Hematopoietic multipotent progenitor cell treated with erythropoietin and hydrocortisone succinate and interleukin-3 and kit ligand, for 15 days (in vitro differentiated cells): ENCODE data around the gene MDC1.

Experiments
- DNase-seq: peaks from one replicate; pipeline ENCODE4 v3.0.0-alpha.2; 2015; ENCODE audit warnings: low spot score

Gene MDC1

DNA sequence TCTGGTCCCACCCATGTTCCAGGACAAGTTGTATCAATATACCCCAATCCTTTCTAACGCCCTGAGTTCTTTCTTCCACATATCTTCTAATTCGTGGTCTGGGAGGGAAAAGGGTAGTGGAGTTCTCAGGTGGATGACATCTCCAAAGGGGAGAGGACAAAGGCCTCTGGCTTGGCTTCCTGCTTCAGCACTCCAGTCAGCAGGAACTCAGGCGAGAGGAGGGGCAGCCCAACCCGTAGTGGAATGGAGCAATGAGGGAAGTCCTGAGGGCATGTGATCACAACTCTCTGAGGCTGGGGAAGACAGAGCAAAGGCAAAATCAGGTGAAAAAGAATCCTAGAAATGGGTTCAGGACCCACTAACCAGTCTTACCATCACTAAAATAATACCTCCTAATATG lies 16.7 kb downstream of the MDC1 start:
- no peak for DNase-seq

DNA sequence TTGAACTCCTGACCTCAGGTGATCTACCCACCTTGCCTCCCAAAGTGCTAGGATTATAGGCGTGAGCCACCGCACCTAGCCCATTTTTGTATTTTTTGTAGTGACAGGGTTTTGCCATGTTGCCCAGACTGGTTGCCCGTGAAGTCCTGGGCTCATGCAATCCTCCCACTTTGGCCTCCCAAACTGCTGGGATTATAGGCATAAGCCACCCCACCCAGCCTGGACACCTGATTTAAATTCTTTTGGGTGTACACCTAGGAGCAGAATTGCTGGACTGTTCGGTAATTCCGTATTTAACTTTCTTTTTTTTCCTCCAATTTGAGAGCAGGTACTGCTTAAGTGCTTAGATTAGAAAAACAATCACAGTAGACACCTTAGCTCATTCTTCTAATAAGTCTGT lies 20.6 kb downstream of the MDC1 start:
- no peak for DNase-seq

DNA sequence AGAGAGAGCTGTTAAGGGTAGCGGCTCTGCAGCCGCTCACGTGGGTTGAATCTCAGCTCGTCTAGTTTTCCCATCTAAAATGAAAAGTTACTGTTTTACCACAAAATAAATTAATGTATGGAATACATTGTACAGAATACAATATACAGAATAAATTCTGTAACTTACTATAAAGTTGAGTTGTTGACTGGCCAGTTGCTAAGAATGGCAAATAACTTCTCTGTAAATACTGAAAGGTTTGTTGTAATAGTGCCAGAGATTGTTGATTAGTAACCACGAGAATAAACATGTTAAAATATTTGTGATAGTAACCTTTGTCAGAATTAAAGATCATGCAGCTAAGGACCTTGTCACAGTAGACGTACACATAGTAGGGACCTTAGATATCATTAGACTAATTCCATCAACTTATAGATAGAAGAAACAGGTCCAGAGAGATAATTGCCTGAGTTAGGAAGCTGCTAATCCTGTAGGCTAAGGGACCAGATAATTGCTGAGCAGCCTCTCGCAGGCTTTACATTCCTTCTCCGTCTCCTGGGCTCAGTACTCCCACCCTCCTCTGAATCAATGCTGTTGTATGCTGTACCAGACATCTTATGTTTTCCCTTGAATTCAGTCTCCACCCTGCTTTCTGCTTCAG lies 25.8 kb downstream of the MDC1 start:
- no peak for DNase-seq

DNA sequence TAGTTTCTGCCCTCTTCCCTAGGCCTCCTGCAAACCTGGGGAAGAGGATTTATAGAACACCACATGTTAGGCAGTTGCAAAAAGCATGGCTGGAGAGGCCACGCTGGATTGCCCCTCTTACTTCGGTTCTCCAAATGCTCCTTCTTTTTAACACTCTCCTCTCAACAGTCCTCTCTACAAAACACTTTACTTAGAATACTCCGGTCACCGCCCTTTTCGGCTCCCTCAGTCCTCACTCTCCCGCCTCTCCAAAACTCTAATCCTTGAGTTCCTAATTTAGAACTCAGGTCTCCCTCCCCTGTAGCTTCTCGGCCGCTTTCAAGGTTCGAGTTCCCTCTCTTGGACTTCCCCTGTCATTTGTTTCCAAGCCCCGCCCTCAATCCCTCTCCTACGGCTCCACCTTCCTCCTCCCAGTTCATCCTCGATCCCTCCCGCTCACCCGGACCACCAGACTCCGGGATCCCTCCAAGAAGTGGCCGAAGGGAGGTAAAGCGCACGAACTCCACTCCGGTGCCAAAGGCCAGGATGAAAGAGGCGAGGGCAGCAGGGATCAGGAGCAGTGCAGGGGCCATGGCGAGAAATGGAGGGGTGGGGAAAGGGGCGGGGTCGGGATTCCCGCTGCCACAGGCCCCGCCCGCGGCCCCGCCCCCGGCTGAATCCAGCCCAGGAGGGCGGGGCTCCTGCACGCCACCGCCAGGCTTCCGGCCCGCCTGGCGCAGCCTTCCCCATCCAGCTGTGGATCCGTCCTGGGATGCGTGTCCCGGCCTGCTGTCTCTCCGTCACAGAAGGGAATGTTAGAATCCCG lies 26.5 kb downstream of the MDC1 start, which contains the start of gene NRM:
Gene NRM, minus strand, starts transcription at position 582 of the 805 bp plus-strand sequence. Its CDS starts 10 bp downstream, at position 572.
- DNase-seq = peak; percentile 73

DNA sequence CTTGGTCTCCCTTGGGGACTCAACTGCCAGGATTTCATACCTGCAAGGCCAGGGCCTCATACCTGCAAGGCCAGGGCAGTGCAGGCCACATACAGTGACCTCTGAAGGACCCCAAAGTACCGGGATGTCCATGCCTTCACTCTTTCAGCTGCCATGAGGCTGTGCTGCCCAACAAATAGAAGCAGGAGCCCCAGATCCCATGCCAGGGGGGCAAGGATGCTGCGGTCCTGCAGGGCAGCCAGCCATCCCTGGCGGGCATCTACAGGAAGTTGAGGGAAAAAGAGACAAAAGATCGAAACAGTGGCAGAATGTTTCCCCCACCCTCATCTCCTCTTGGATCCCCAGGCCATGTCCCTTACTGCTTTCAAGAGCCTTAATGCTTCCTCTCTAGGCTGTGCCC lies 27.1 kb downstream of the MDC1 start:
- no peak for DNase-seq

DNA sequence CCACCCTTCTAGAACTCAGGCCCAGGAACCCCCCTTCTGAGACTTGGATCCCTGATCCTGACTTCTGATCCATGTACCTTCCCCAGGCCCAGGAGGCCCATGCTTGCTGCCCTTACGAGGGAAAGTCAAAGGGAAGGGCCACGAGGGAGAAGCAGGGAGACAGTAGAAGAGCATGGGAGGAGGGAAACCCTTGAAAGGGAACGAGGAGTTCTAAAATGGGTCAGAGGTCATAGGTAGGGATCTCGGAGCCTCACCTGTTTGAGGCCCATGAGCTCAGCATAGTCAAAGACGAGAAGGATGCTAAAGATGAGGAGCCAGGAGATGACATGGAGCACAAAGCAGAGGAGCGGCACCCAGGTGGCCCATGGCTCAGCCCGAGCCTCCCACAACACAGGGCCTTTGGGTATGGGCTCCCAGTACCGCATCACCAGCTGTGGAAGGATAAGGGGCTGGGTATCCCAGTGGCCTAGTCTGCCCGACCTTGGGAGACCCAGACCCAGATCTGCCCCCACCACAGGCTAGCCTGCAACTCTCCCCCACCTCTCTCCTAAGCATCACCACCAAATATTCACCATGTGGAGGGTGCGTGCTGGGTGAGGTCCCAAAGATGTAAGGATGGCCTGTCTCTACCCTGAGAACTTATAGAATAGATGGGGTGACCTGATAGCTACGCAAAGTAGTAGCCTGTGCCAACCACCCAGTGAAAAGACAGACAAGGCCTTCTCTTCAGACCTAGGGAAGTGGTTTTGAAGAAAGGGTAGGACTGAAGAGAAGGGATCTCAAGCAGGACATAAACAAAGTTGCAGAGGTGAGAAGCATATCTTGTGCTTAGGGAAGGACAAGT lies 27.8 kb downstream of the MDC1 start:
- DNase-seq = no peak

DNA sequence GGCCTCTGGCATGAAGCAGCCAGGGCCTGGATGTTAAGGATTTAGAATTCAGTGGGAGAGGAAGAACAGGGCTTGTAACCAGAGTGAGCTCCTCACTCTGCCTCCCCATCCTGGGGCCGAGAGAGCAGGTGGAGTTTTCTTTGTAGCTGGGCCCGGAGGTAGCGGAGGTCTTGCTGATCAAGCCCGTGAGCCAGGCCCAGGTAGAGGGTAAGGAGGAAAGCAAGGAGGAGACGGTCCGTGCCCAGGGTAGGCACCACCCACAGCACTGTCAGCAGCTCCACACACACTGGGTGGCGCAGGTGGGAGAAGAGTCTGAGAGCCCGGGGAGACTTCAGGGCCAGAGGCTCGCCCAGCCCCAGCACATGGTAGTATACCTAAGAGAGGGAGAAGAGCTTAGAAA lies 28.5 kb downstream of the MDC1 start:
- no peak for DNase-seq

DNA sequence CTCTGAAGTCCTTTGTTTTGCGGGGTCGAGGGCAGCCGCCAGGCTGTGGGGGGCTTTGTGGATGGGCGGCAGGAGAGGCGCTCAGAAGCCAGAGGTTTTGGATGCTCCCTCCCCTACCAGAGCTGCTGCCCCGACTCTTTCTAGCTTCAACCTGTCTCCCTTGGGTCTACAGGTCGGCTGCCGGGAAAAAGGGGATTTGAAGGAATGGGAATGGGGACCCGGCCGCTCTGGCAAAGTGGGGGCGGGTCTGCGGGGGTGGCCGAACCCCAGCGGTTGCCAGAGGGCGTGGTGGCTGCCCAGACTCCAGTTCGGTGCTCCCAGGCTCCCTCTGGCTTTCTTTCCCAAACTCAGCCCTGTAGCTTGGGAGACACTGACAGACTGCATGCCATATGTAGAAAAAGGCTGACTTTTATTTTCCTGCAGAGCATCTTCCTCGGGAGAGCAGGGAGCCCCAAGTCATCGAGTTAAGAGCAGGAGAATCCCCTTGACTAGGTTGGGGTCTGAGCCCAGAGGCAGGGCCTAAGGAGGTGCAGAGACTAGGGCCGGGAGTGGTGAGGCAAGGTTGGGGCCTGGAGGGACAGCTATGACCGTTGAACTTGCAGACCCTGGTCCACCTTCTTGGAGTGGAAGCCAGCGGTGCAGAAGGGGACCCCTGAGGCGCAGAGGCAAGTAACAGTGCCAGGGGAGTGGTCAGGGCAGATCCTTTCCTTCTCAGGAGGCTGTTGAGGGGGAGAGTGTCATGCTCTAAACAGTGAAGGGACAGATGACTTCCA lies 29.2 kb downstream of the MDC1 start:
- DNase-seq = no peak

DNA sequence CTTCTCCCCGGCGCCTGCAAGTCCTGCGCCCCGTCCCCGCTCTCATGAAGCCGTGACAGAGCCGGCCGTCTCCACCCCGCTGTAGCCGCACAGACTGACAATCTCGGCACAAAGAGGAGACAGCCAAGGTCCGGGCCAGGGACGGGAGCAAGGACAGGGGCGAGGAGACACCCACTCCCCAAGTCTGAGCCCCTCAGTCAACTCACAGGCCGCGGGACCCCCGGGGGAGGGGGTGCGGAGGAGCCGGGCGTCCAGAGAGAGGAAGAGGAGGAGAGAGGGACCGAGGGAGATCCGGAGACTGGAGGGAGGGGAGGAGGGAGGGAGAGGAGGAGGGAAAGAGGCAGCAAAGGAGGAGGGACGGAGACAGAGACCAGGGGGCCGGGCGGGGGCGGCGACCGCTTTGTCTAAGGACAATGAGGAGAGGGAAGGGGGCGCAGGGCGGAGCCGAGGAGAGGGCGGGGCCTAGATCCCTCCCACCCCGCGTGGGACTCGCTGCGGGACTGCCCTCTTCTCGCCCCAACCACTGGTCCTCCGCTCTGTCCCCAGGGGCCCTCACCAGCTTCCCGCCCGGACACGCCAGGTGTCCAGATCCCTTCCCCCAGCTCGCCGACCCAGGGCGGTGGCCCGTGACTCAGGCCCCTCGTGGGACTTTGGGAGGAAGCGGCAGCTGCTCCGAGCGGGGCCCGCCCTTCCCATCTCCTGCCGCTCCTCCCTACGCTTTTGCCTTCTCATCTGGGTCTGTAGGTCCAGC lies 30.0 kb downstream of the MDC1 start:
- no peak for DNase-seq

DNA sequence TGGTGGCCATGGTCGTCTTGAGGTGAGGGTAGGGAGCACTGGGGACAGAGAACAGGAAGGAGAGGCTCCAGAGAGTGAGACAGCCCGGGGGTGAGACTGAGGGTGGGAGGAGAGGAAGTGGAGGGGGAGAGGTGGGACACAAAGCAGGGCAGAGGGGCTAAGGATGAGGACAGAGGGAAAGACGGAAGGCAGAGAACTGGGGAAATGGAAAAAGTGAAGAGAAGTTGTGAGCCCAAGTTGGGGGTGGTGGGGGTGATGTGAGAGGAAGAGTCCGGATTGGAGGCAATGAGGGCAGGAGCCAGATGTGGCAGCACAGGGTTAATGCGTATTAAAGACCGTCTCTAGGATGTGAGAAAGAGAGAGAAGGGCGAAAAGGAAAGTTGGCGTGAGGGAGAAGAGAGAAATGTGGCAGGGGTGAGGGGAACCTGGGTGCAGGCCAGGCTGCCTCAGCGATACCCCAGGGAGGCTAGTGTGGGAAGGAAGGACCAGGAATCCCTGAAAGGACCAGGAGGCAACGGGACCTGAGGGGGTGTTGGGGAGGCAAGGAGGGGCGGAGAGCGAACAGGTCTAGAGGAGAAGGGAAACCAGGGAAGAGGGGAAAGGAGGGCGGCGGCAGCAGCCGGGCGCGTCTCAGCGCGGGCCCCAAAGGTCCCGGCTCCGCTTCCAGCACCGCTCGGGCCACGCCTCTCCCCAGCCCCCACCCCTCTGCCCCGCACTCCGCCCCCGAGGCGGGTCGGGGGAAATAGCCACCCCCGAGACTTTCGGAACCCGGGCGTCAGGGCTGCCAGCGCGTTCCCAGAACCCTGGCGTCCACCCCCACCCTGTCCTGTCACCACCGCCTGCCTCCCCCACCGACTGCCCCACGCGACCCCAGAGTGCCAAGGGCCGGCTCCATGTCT lies 30.8 kb downstream of the MDC1 start, which contains the start of gene PPP1R18:
Gene PPP1R18, minus strand, starts transcription at position 637 of the 899 bp plus-strand sequence. Its CDS starts 627 bp downstream, at position 10.
- DNase-seq = no peak

DNA sequence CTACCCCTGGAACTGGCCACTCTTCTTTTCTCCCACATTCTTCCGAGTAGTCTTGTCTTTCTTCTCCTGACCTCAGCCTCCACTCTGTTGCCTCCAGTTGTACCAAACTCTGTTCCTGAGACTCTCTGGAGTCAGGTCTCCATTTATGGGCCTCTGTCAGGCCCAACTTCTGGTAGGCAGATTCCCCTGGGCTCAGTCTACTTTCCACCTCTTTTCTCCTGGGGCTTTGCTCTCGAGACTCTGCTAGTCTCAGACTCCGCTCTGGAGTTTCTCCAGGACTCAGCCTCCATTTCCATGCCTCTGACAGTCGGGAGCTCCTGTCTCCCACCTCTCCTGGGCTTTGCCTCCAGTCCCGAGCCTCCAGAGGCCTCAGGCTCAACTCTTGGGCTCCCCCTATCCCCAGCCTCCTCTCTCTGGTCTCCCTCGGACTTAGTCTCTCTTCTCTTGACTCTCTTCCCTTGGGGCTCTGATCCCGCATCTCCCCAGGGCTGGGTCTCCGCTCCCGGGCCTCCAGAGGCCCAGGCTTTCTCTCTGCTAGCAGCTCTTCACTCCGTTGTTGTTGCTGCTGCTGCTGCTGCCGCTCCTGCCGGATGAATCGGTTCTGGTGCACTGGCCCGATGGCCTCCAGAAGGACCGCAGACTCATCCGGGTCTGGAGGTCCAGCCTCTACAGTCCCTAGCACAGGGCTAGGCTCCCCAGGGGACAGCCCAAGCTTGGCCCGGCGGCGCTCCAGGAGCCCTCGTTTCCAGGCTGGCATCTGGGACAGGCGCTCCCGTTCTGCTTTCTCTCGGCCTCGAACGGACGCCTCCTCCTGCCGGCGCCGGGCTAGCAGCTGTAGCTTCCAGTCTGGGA lies 31.7 kb downstream of the MDC1 start:
- DNase-seq = no peak

DNA sequence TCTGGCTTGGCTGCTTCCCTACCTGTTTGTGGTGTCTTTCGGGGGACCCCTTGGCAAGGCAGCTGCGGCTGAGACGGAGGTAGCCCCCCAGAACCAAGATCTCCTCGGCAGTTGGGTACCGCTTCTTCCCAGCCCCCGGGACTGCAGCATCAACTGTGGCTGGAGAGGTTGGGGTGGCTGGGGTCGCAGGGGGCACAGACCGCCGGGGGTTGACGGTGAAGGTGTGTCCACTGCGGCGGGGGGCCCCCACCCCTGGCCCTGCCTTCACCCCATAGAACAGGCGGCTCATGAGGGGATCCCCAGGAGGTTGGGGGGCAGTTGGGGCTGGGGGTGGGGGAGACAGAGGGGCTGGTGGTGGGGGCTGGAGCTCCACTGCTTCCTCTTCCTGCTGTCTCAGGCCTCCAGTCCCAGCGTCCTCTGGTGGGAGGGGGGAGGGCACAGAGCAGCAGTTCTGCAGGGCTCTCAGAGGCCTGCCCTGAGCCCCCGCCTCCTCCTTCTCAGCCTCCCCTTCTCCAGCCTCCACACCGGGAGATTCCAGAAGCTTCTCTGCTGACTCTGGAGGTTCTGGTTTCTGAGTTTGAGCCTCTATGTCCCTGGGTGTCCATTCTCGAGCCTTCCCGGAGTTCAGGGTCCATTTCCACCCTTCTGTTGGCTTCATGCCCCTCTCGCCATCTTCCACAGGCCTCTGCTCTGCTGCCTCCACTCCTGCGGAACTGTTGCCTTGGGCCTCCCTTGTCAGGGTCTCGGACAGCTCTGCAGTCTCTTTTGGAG lies 32.5 kb downstream of the MDC1 start:
- no peak for DNase-seq

DNA sequence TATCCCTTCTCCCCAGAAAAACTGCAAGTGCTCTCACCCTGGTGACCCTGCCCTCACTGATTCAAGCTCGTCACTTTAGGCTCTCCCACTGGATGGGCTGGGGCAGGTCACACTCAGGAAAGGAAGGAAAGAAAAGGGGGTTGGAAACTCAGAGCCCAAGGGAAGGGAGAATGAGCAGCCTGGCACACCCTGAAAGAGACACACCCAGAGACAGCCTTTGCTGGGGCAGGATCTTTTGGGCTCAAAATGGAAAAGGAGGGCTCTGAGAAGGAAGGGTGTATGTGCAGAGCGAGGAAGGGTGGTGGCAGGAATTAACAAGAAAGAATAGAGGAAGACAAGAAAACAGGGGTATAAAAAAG lies 33.1 kb downstream of the MDC1 start:
- no peak for DNase-seq

DNA sequence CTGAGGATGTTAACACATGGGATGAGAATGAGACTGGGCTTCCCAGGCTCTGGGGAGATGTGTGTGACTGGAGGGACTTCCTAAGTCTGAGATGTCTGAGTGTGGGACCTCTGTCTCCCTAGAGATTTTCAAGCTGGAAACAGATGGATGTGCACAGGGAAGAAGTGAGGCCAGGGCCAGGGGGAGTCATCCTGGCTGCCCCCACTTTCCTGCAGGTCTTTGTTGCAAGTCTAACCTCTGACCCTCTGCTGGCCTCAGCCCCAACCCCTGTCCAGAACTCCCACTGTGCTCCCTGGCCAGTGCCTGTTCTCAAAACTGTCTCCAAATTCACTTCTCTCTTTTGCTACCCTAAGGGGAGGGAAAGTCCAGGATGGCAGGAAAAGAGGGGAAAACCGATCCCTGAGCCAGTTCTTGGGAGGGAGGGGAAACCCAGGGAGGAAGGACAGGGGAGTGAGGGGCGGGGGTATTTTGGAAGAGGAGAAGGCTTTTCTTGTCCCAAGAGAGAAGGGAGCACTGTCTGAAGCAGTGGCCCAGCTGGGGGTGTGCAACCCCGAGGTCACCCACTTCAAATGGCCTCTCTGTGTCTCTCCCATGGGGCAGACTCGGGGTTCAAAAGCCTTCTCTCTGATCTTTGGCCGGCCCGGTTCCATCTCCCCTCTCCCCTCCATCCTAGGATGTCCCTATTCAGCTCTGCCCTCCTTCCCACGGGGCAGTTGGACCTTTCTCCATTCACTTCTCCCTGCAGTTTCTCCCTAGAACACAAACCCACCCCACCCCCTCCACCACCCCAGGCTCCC lies 33.7 kb downstream of the MDC1 start:
- DNase-seq = no peak

DNA sequence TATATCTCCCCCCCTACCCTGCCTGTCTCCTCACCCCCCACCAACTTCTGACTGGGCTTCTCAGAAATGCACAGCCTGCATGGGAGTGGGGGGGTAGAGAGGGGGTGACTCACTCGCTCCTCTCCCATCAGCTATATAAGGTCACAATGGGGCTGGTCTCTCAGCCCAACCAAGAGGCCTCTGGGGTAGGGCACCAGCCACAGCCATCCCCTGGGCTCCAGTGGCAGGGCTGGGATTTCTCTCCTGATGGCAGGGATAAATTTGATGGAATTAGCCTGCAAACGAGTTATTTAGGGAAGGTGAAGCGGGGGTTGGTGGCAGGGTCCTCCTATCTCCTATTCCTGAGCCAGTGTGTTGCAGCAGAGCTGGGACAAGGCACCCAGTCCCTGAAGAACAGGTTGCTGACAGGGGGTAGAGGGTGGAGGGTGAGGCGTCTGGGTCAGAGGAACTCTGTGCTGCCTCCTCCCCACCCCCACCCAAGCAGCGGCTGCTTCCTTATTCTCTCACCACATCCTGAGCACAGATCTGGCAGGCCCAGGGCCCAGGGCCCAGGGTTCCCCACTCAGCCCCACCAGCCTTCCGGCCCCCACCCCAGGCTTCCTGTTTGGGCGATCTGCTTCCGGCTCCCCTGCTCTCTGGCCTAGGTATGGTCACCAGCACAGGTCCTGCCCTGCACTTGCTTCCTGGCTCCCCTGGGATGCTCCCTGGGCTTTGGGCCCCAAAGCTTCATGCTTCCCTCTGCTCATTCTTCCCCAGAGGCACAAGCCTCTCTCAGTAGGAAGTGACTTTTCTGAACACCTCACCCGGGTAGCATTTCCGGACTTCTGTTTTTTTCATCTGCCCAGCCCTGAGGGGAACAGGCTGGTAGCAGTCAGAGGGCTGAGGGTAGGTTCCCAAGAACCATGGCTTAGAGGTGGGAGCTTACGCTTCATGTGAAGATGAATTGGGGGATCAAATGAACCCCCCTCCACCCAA lies 34.7 kb downstream of the MDC1 start:
- no peak for DNase-seq

DNA sequence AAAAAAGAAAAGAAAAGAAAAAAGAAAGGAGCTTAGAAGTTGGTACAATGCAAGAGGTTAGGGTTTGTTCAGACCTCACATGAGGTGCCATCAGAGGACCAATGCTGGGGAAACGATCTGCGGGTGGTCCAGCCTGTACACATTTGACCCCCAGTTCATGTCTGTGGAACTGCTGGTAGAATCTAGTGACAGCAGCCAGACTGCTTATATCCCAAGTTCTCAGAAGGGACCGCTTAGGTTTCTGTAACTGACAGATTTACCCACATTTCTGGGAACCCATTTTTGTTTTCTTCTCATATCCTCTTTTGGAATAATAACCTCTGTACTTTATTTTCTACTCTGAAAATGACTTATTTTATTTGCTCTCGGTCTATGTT lies 35.3 kb downstream of the MDC1 start:
- no peak for DNase-seq
